Middle frontal gyrus (tissue), 1 donor: ENCODE results near the gene LDLRAD2.
"Not testable (repeated sequence)": the region's sequence is repeated elsewhere in the genome, so short reads cannot be mapped to it uniquely, and the experiment has no call there.

Source experiments
- DNase-seq: peaks from one replicate; pipeline ENCODE4 v3.0.0-alpha.2; 2015; ENCODE audit warnings: low spot score; ENCODE audit errors: extremely low spot score

LDLRAD2 gene

GRCh38 chr1:21823980-21824702 lies 12.1 kb downstream of the LDLRAD2 start:
- no peak for DNase-seq

DNA sequence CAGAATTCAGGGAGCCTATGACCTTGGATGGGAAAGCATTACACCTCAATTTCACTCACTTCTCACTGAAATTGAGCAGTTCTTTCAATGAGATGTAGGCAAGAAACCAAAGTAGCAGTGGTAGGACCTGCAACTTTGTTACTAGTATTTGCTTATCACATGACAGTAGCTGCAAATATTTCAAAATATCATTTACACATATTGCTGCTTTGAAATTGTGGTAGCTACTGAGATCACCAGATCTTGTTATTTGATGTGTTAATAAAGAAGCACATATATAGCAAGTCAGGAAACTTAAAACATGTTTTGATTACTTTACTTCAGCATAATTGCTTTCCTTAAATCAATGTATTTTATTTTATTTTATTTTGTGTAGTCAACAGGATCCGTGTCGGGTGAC lies 12.9 kb downstream of the LDLRAD2 start:
- DNase-seq, result no peak

DNA sequence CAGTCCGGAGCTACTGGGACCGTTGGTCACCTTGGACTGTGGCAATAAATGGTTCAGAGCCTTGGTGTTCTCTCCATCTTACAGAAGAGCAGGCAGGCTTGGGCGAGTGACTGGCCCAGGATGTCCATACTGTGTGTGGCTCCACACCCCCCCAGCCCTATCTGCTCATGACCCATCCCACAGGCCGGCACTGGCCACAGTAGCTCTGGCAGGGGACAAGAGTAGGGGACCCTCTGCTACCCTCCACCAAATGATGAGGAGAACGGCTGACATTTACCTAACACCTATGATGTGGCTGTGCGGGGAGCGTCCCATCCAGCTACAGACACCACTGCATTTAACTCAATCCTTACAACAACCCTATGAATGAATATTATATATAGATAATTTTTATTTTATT lies 13.3 kb downstream of the LDLRAD2 start:
- no peak for DNase-seq

DNA sequence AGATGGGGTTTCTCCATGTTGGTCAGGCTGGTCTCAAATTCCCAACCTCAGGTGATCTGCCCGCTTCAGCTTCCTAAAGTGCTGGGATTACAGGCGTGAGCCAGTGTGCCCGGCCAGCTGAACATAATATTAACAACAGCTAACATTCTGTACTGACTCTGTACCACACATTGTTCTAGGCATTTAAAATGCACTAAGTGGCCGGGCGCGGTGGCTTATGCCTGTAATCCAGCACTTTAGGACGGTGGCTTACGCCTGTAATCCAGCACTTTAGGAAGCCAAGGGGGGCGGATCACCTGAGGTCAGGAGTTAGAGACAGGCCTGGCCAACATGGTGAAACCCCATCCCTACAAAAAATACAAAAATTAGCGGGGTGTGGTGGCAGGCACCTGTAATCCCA lies 14.6 kb downstream of the LDLRAD2 start:
- not testable (repeated sequence) for DNase-seq

DNA sequence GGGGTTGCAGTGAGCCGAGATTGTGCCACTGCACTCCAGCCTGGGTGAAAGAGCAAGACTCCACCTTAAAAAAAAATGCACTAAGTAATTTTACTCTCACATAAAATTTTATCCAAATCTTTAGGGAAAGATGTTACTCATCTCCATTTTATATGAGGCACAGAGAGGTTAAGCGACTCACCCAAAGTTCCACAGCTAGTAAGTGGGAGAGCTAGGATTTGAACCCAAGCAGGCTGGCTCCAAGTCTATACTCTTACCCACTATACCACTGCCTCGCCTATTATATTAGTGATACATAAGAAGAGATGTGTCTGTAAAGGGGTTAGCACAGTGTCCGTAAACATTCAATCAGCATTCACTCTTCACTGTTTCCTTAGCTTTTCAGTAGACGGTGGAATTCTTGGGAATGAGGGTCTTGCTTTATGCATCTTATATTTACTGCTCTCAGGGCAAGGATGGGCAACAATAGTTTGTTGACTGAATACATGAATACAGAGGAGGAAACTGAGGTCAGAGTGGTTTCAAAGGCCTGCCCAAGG lies 15.1 kb downstream of the LDLRAD2 start:
- no peak for DNase-seq

DNA sequence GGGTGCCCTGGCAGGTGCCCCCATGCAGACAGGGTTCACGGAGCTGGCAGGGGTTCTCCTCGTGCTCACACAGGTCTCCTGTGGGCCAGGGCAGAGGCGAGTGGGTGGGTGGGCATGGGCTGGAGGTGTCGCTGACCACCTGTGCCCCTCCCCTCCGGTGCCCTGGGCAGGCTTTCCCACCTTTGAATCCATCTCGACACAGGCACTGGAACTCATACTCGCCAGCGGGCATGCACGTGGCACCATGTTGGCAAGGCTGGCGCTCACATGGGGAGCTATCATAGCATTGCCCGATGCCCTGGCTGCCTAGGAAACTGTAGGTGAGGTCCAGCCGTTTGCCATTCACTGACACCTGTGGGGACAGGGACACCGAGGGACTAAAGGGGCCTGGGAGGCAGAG lies 16.0 kb downstream of the LDLRAD2 start:
- DNase-seq, result no peak

DNA sequence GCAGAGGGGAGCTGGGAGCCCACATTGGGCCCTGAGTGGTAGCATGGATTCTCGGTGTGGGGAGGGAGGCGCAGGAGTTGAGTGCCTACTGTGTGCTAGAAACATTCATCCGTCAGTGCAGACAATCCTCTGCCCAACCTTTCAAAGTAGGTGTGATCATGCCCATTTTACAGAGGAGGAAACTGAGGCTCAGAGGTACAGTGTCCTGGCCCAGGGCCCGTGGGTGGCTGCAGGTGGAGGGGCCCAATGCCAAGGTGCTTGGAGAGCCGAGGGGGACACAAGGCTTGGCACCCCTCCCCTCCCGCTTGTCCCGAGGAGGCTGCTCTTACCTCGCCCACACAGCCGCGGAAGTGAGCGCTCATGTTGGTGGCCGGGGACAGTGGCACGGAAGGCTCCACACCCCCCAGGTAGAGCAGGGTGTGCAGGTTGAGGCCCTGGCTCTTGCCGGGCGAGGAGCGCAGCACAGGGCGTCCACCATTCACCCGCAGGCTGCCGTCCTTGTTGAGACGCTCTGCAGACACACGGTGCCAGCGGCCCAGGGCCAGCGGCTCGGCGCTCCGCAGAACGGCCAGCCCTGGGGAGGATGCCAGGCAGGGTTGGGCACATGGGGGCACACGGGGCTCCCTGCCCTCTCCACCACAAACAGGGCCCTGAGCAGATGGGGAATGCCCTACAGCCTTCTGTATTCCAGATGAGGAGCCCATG lies 16.6 kb downstream of the LDLRAD2 start:
- no peak for DNase-seq

DNA sequence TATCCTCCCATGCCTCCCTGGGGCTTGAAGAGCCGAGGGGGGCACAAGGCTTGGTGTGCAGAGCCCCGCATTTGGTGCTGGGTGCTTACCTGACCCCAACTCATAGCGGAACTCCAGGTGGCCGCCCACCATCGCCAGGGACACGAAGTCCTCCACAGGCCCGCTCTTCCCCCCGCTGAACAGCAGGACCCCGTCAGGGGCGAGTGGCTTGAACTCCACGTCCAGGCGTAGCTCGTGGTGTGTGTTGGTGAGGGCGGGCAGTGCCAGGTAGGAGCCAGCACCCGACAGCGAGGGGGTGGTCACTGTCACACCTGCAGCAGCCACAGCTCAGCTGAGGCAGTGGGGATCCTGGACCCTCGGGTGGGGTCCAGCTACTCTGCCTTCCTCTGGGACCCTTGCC lies 17.2 kb downstream of the LDLRAD2 start:
- DNase-seq, result no peak

DNA sequence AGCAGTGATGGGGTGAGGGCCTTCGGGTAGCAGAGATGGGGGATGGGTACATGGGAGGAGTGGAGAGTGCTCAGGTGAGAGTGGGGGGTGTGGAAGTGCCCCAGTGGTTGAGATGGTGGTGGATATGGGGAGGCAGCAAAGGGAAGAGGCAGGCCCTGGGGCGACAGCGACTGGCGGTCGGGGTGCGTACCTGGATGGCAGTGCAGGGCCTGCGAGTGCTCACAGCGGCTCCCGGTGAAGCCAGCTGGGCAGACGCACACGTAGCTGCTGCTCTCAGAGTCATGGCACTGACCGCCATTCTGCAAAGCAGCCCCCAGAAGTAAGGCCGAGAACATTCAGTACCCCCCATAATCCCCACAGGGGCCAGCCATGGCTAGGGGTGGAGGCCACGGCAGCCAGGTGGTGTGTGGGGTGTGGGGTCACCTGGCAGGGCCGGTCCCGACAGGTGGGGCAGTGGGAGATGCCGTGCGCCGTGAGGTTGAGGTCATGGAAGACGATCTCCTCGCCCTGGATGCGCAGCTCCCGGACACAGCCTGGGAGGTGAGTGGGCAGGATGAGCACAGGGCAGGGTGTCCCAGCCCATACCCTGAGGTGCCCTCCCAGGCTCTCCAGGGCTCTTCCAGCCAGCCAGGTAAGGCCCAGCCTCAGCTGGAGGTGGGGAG lies 18.9 kb downstream of the LDLRAD2 start:
- no peak for DNase-seq

DNA sequence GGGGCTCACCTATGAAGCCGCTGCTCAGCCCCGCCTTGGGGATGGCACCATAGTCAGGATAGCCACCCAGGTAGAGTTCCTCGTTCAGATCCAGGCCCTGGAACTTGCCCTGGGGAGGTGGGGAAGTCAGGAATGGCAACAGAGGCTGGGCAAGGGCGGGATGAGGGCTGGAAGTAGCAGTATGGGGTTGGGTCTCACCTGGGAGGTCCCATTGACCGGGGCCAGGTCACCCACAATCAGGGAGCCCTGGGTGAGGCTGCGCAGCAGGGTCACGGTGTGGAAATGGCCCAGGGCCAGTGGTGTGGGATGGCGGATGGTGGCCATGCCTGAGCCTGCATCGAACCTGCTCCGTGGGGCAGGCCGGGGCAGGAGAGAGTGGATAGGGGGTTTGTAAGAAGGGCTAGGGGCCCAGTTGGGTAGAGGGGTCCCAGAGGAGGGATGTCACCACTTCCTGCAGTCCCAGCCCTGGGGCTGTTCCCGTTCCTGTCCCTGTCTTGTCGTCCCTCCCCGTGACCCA lies 19.4 kb downstream of the LDLRAD2 start:
- no peak for DNase-seq

DNA sequence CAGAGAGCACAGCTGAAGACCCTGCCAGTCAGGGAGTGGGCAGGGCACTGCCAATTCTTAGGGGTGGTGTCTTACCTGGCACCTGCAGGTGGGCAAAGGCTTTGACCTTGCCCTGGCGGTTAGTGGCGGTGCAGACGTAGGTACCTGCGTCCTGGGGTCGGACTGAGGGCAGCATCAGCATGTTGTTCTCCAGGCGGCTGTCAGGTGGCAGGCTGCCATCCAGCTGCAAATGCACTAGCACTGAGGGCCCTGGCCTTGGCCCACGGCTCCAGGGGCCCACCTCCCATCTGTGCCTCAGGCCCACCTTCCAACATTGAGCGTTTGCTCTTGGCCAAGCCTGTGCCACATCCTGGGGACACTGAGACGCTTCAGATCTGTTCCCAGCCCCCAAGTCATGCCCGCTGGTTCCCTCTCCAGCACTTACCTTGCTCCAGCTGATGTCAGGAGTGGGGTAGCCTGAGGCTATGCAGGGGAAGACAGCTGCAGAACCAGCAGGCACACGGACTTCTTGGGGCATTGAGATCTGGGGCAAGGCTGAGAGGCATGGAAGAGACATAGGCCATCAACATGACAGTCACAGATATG lies 21.4 kb downstream of the LDLRAD2 start:
- DNase-seq, result no peak

DNA sequence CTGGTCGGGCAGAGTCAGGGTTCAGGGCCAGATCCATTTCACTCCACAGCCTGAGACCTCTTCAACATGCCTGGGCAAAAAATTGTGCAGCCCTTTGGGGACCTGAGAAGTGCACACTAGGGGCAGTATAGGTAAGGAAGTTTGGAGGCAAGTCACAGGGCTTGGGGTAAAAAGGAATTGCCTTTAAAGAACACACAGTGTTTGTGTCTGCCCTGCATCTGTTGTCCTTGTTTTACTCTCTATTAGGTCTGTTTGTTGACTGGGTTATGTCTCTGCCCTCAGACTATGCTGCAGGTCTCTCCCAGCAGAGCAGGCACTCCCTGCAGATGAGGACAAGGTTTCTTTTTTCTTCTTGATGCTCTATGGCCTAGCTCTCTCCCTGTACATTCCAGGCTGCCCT lies 22.0 kb downstream of the LDLRAD2 start:
- no peak for DNase-seq

DNA sequence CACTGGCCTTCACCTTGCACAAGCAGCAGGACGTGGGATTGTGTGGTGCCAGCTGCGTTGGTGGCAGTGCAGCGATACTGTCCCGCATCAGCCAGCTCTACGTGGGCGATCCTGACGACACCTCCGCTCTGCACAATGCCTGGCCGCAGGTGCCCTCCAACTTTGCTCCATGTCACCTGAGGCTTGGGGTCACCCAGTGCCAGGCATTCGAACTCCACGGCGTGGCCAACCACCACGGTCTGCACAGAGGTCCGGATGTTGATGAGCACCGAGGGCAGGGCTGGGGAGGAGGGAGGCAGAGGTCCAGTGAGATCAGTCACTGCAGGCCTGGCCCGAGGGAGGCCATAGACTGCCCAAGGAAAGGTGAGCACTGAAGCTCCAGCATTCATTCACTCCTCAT lies 22.6 kb downstream of the LDLRAD2 start:
- DNase-seq, result no peak

- no peak for DNase-seq
Measured at GRCh38 chr1:21836010-21836409, 23.9 kb downstream of the LDLRAD2 start.

DNA sequence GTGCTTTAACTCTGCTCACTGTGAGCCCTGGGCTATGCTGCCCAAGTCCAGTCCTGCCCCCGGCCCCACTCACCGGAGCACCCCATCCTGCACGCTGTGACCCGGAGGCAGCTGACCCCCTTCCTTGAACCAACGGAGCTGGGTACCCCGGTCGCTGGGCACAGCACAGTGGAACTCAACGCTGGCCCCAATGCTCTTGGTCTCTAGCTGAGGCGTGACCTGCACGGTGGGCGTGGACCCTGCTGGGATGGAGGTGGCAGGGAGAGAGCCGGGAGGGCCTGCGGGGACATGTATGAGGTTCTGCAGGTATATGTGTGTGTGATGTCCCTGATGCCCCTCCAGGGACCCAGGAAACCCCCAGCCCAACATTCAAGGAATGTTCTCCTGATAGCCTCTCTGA lies 24.7 kb downstream of the LDLRAD2 start:
- DNase-seq, result no peak

- DNase-seq, result peak; percentile 23
Measured at GRCh38 chr1:21837476-21837875, 25.4 kb downstream of the LDLRAD2 start.

DNA sequence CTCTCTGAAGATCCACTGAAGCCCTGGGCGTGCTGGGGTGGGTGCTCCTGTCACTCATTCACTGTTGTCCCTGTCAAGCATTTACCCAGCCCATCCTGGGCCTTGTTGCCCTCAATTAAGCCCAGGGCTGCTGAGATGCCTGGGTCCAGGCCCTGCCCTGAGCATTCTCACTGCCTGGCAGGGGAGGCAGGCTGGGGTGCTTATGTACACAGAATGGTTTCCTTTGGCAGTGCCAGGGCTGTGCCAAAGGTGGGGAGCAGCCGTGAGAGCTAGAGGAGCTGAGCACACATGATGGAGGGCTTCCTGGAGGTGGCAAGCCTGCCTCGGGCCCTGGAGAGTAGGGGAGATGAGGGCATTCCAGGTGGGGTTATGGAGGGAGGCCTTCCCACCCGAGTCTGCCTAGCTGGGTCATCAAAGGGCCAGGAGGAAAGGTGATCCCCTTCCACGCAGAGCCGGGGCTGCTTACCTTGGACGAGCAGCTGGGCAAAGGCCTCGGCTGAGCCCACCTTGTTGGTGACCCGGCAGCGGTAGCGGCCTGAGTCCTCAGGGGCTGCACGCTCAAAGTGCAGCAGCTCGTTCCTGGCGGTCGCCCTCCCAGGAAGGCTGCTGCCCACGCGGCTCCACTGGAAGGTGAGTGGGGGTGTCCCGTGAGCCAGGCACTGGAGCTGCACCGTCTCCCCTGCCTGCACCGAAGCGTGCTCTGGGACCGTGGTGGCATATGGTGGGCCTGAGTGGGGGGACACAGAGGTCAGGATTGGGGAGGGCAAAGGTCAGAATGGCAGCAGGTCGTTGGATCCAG lies 26.5 kb downstream of the LDLRAD2 start:
- DNase-seq, result no peak

DNA sequence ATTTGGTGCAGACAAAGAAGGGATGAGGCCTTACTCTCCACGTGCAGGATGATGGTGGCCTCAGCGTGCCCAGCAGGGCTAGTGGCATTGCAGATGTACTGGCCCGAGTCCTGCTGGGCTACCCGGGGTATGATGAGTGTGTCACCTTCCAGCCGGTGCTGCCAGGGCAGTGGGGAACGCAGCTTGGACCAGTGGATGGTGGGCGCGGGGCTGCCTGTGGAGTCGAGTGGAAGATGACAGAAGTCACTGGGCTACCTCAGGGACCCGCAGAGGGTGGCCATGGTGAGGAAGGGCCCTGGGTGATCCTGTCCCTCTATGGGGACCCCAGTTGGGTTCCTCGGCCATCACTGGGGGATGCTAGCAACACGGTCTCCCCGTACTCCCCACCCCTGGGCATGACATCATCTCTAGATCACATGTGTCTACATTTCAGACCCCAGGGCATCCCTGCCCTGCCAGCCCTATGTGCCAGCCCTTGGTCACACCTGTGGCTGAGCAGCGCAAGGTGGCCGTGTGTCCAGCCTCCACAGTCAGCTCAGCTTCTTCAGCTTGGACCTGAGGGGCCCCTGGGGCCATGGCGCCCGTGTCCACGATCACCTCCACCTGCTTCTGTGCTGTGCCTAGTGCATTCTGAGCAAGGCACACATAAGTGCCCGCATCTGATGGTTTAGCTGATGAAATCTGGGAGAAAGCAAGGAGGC lies 27.4 kb downstream of the LDLRAD2 start:
- no peak for DNase-seq

DNA sequence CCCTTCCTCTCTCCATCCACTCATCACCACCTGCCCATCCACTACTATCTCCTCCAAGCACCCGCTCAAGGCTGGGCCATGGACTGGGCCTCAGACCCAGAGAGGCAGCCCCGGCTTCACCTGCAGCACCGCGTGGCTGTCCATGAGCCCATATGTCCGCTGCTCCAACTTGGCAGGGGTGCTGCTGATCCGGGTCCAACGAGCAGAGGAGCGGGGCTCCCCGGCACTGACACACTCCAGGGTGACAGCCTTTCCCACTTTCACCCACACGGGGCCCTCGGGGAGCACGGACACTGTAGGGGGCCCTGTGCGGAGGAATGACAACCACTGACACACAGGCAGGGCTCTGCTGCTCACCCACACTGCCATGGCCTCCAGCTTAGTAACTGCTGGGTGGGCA lies 28.9 kb downstream of the LDLRAD2 start:
- no peak for DNase-seq

DNA sequence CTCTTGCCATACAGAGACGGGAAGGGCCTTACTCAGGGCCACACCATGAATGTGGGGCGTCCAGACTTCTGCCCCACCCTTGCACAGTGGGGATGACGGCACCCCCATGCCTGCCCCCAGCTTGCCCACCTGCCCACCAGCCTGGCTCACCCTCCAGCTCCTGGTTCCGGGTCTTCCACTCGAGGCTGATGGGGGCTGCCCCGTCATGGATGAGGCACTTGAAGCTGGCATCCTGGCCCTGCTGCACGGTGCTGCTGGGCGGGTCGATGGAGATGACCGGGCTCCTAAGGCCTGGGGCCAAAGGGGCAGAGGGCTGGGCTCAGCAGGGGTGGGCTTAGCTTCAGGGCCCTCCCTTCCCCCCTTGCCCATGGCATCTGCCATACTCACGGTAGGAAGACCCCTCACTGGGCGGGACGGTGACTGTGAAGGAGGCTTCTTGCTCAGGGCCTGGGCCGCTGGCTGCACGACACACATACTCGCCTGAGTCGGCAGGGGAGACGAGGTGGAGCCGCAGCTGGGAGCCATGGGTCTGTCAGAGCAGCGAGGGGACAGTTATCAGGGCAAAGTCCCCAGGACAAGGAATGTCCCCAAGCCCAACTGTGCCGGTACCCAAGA lies 29.9 kb downstream of the LDLRAD2 start:
- DNase-seq, result no peak
